Stomach (tissue), 9 donors: ENCODE data around the gene CLEC2D. TPM values are rescaled to one million over a fixed set of nuclear protein-coding genes. Genes with fewer than 3 reads are reported as not detected.
"Not testable (repeated sequence)": the region's sequence is repeated elsewhere in the genome, so short reads cannot be mapped to it uniquely, and the experiment has no call there.

Experiments used
- DNase-seq, 2 donors: peaks; one replicate each; pipeline versions ENCODE4 v3.0.0 to v3.0.0-alpha.2; 2013 to 2019
- H3K27ac ChIP-seq, 5 donors: fragments of 200-600 bp in 4 of 5; sonication (generic) in 4 of 5; one replicate each; pipeline ENCODE4 v1.5.1; 2013 to 2019; ENCODE audit warnings: mild to moderate bottlenecking in 1 of 5, moderate library complexity in 1 of 5
- H3K27me3 ChIP-seq, 3 donors: fragments of 200-600 bp; sonication (generic); one replicate each; pipeline ENCODE4 v1.5.1; 2017 to 2019; ENCODE audit warnings: mixed run types in 1 of 3
- H3K36me3 ChIP-seq, 4 donors: fragments of 200-600 bp; sonication (generic); 1 replicate in 3 of 4; 2 replicates in 1 of 4; pipeline ENCODE4 v1.5.1; 2016 to 2019
- H3K4me1 ChIP-seq, 4 donors: fragments of 200-600 bp; sonication (generic); one replicate each; pipeline ENCODE4 v1.5.1; 2016 to 2019
- H3K4me3 ChIP-seq, 4 donors: fragments of 200-600 bp; sonication (generic) in 3 of 4; one replicate each; pipeline ENCODE4 v1.5.1; 2016 to 2019; ENCODE audit warnings: mild to moderate bottlenecking in 1 of 4
- H3K9me3 ChIP-seq, 4 donors: fragments of 200-600 bp; sonication (generic); one replicate each; pipeline ENCODE4 v1.5.1; 2016 to 2019
- CTCF ChIP-seq, 7 experiments: fragments of 450-650 bp in 4 of 7; fragments of 200-600 bp in 3 of 7; sonication (generic) in 3 of 7; IDR thresholded peaks; one replicate each; pipeline ENCODE4 v1.5.1; 2016 to 2019; ENCODE audit warnings: antibody characterized with exemption in 7 of 7, control low read depth in 2 of 7, mild to moderate bottlenecking in 1 of 7
- EP300 ChIP-seq: sonication (generic); formaldehyde crosslinking; IDR thresholded peaks from one replicate; pipeline ENCODE4 v1.6.1; 2017; ENCODE audit warnings: antibody characterized with exemption
- POLR2A ChIP-seq, 4 donors: fragments of 450-650 bp; IDR thresholded peaks; one replicate each; pipeline ENCODE4 v1.6.1; 2016; ENCODE audit warnings: antibody characterized with exemption in 4 of 4, control low read depth in 2 of 4, mild to moderate bottlenecking in 1 of 4, moderate library complexity in 1 of 4
- POLR2AphosphoS5 ChIP-seq, 3 donors: sonication (generic); formaldehyde crosslinking; IDR thresholded peaks; one replicate each; pipeline ENCODE4 v1.6.1; 2016; ENCODE audit warnings: antibody characterized with exemption in 3 of 3
- WGBS, 5 donors: extraction: QIAGEN DNeasy Blood & Tissue Kit in 3 of 5; methylation state at CpG; one replicate each; pipeline versions ENCODE4 v1.1.5 to v1.1.7; 2013 to 2018; 5-methylcytosine and 5-hydroxymethylcytosine counted together
- intact Hi-C: fragments of 100-400 bp; cut with DNase I; formaldehyde crosslinking; loops from one replicate; pipeline ENCODE4 v1.15.1; 2023; ENCODE audit warnings: low total_unique reads
- polyA plus RNA-seq, 3 donors: library from polyadenylated mRNA; stranded (reverse); fragments of 200-250 nt; gene quantifications; one replicate each; pipeline ENCODE4 v1.2.3, GENCODE V29; 2013
- total RNA-seq, 5 donors: library from RNA; depleted of rRNA; stranded (reverse); fragments of >200 nt; gene quantifications; one replicate each; pipeline versions ENCODE4 v1.1.0 to v1.2.3, GENCODE V29; 2014 to 2016
- donor health status: healthy with polysubstance abuse.
- donor health status: Bipolar disorder and iron deficiency.
- donor health status: healthy.

Gene CLEC2D
- total and polyA plus RNA-seq, 8 donors: 2.2 to 90.2 (median 21.1) TPM; not detected in 1

DNA sequence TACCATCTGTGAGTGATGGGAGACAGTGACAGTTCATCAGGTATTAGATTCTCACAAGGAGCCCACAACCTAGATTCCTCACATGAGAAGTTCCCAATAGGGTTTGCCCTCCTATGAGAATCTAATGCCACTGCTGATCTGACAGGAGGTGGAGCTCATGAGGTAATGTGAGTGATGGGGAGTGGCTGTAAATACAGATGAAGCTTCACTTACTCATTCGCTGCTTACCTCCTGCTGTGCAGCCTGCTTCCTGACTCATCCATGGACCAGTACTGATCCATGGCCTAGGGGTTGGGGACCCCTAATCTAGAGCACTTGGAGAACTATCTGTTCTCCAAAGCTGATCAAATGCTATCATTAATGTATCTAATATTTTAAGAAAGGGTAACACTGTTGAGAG, 17.7 kb downstream of the CLEC2D start:
- intact Hi-C loops: no loop called here
- Histone ChIP-seq H3K27ac (no peak overlapping the region), H3K36me3 (peaks cover 0 to 63% (median 40%) of the 10 kb centered on the region in 4 donors), H3K27me3 (no peaks in the 10 kb centered on the region), H3K4me3 (no peak overlapping the region), H3K9me3 (peaks cover 0 to 7% (median 0%) of the 10 kb centered on the region in 4 donors), H3K4me1 (no peaks in the 10 kb centered on the region)
- DNase-seq: no peak
- TF ChIP-seq POLR2AphosphoS5 (IDR thresholded peaks at IDR 0.05) (no peak), EP300 (no peak), CTCF (IDR thresholded peaks at IDR 0.05) (no peak), POLR2A (IDR thresholded peaks at IDR 0.05) (no peak)
- 69 to 100% (median 88%) methylated on average over 1 of the region's 1 CpG for WGBS, 5 donors

DNA sequence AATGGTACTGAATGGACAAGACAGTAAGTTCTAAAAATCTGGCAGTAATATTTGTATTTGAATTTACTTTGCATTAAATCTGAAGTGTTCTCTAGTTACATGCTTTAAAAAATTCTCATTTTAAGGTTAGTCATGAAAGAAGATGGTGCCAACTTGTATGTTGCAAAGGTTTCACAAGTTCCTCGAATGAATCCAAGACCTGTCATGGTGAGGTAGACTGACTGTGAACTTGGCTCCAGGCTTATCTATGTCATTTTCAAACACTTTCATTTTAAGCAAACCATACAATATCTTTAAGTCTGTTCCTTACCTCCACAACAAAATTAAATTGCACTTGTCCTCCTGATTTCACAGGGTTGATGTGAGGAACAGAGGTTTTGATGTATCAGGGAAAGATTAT, 23.4 kb downstream of the CLEC2D start:
- Histone ChIP-seq H3K4me3 (no peak overlapping the region), H3K27me3 (no peaks in the 10 kb centered on the region), H3K27ac (no peak overlapping the region), H3K36me3 (peaks cover 7 to 72% (median 55%) of the 10 kb centered on the region in 4 donors), H3K4me1 (no peaks in the 10 kb centered on the region), H3K9me3 (peaks cover 0 to 8% (median 2%) of the 10 kb centered on the region in 4 donors)
- intact Hi-C loops: no loop called here
- WGBS, 5 donors: 68 to 100% (median 94%) methylated on average over 1 of the region's 1 CpG
- DNase-seq: no peak
- TF ChIP-seq POLR2A (IDR thresholded peaks at IDR 0.05) (no peak), EP300 (no peak), POLR2AphosphoS5 (IDR thresholded peaks at IDR 0.05) (no peak), CTCF (IDR thresholded peaks at IDR 0.05) (no peak)

GRCh38 chr12:9694241-9694640, 24.7 kb downstream of the CLEC2D start:
- Histone ChIP-seq H3K27me3 (no peaks in the 10 kb centered on the region), H3K27ac (no peak overlapping the region), H3K36me3 (peaks cover 7 to 59% (median 43%) of the 10 kb centered on the region in 4 donors), H3K9me3 (peaks cover 0 to 8% (median 2%) of the 10 kb centered on the region in 4 donors), H3K4me3 (no peak overlapping the region), H3K4me1 (peaks cover 0 to 8% (median 0%) of the 10 kb centered on the region in 4 donors)
- no peak for TF ChIP-seq POLR2AphosphoS5 (IDR thresholded peaks at IDR 0.05)
- TF ChIP-seq EP300: no peak
- TF ChIP-seq CTCF (IDR thresholded peaks at IDR 0.05): no peak
- TF ChIP-seq POLR2A (IDR thresholded peaks at IDR 0.05): no peak
- intact Hi-C loops: no loop called here
- DNase-seq: no peak
- WGBS, 5 donors: 54 to 71% (median 64%) methylated on average over 1 of the region's 1 CpG

GRCh38 chr12:9695150-9695549, 25.6 kb downstream of the CLEC2D start:
- WGBS, 5 donors: 90 to 96% (median 92%) methylated on average over 9 of the region's 9 CpGs
- peaks cover 7 to 50% (median 35%) of the 10 kb centered on the region in 4 donors for H3K36me3 ChIP-seq

GRCh38 chr12:9695661-9696060, 26.1 kb downstream of the CLEC2D start:
- H3K4me3 ChIP-seq, H3K9me3 ChIP-seq, H3K27ac ChIP-seq, intact Hi-C loops, DNase-seq, H3K27me3 ChIP-seq: not testable (repeated sequence)
- Histone ChIP-seq H3K36me3 (peaks cover 7 to 44% (median 33%) of the 10 kb centered on the region in 4 donors), H3K4me1 (peaks cover 0 to 23% (median 5%) of the 10 kb centered on the region in 4 donors)
- WGBS, 5 donors: 90 to 97% (median 96%) methylated on average over 3 of the region's 3 CpGs

More at GRCh38 chr12:9695150-9695549, 25.6 kb downstream of the CLEC2D start:
- H3K4me3 ChIP-seq, H3K9me3 ChIP-seq, H3K27ac ChIP-seq, H3K27me3 ChIP-seq, DNase-seq, intact Hi-C loops: not testable (repeated sequence)
- peaks cover 0 to 18% (median 3%) of the 10 kb centered on the region in 4 donors for H3K4me1 ChIP-seq
